Suprapubic skin (tissue), 4 donors: ENCODE data around the gene PROZ.

Source experiments
- EP300 ChIP-seq: sonication (generic); formaldehyde crosslinking; IDR thresholded peaks from one replicate; pipeline ENCODE4 v1.6.1; 2017; ENCODE audit warnings: antibody characterized with exemption
- POLR2A ChIP-seq, 2 donors: fragments of 450-650 bp; IDR thresholded peaks; one replicate each; pipeline ENCODE4 v1.6.1; 2017; ENCODE audit warnings: antibody characterized with exemption in 2 of 2, mild to moderate bottlenecking in 2 of 2, moderate library complexity in 2 of 2
- POLR2AphosphoS5 ChIP-seq, 3 donors: sonication (generic); formaldehyde crosslinking; IDR thresholded peaks; one replicate each; pipeline ENCODE4 v1.6.1; 2017; ENCODE audit warnings: antibody characterized with exemption in 3 of 3
- TF ChIP-seq, protein P1 (sequence below), 2 donors: fragments of 200-600 bp in 1 of 2; fragments of 450-650 bp in 1 of 2; sonication (generic) in 1 of 2; IDR thresholded peaks; one replicate each; pipeline ENCODE4 v1.5.1; 2016 to 2019; ENCODE audit warnings: antibody characterized with exemption in 2 of 2, mild to moderate bottlenecking in 1 of 2, moderate library complexity in 1 of 2

- no peak for TF ChIP-seq POLR2A (IDR thresholded peaks at IDR 0.05)
- TF ChIP-seq, protein P1, sequence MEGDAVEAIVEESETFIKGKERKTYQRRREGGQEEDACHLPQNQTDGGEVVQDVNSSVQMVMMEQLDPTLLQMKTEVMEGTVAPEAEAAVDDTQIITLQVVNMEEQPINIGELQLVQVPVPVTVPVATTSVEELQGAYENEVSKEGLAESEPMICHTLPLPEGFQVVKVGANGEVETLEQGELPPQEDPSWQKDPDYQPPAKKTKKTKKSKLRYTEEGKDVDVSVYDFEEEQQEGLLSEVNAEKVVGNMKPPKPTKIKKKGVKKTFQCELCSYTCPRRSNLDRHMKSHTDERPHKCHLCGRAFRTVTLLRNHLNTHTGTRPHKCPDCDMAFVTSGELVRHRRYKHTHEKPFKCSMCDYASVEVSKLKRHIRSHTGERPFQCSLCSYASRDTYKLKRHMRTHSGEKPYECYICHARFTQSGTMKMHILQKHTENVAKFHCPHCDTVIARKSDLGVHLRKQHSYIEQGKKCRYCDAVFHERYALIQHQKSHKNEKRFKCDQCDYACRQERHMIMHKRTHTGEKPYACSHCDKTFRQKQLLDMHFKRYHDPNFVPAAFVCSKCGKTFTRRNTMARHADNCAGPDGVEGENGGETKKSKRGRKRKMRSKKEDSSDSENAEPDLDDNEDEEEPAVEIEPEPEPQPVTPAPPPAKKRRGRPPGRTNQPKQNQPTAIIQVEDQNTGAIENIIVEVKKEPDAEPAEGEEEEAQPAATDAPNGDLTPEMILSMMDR (IDR thresholded peaks at IDR 0.05) = no peak
- no peak for TF ChIP-seq EP300
- TF ChIP-seq POLR2AphosphoS5 (IDR thresholded peaks at IDR 0.05) = no peak
Measured at GRCh38 chr13:113120300-113121182, 37.9 kb upstream of the PROZ start.
